GM18867 (cell line): ENCODE measurements around the gene PHAF1.
A peak's percentile ranks its signal among the peaks of the same experiment; 100 is the strongest.

Experiments used
- ATAC-seq: cut with Tn5 transposase; IDR thresholded peaks from one replicate; pipeline ENCODE4 v1.9.1; 2021; ENCODE audit warnings: mild to moderate bottlenecking, moderate library complexity; ENCODE audit not compliant: unreplicated experiment

PHAF1 gene

GRCh38 chr16:67146523-67147357, 37.0 kb downstream of the PHAF1 start:
- ATAC-seq = no peak

GRCh38 chr16:67147437-67148140, 37.8 kb downstream of the PHAF1 start:
- ATAC-seq = no peak

- no peak for ATAC-seq
These were observed 38.5 kb downstream of the PHAF1 start for GRCh38 chr16:67148221-67148620.

- ATAC-seq = no peak
These were observed 39.0 kb downstream of the PHAF1 start for GRCh38 chr16:67148656-67149275.

- no peak for ATAC-seq
These were observed 39.7 kb downstream of the PHAF1 start for GRCh38 chr16:67149276-67150046.

GRCh38 chr16:67150047-67150832, 40.5 kb downstream of the PHAF1 start:
- peak; percentile 10 for ATAC-seq

GRCh38 chr16:67150833-67151396, 41.2 kb downstream of the PHAF1 start, which contains the start of gene B3GNT9:
Gene B3GNT9, minus strand, starts transcription at chr16:67150998. Its CDS starts 513 bp downstream, at chr16:67150485.
- peak; percentile 44 for ATAC-seq

GRCh38 chr16:67151431-67152097, 41.8 kb downstream of the PHAF1 start:
- ATAC-seq = no peak

- ATAC-seq = no peak
These were observed 45.0 kb downstream of the PHAF1 start for GRCh38 chr16:67154578-67155294.

- peak; percentile 24 for ATAC-seq
These were observed 45.8 kb downstream of the PHAF1 start for GRCh38 chr16:67155295-67156142.

GRCh38 chr16:67156143-67156844, 46.6 kb downstream of the PHAF1 start:
- ATAC-seq = no peak

GRCh38 chr16:67157106-67157748, 47.5 kb downstream of the PHAF1 start:
- ATAC-seq = no peak

GRCh38 chr16:67157892-67158635, 48.3 kb downstream of the PHAF1 start:
- no peak for ATAC-seq

- peak; percentile 39 for ATAC-seq
These were observed 49.2 kb downstream of the PHAF1 start for GRCh38 chr16:67158637-67159600.

- ATAC-seq = no peak
These were observed 51.9 kb downstream of the PHAF1 start for GRCh38 chr16:67161595-67162058.
